ENCODE measurements around the gene PHAF1.

PHAF1 gene

DNA sequence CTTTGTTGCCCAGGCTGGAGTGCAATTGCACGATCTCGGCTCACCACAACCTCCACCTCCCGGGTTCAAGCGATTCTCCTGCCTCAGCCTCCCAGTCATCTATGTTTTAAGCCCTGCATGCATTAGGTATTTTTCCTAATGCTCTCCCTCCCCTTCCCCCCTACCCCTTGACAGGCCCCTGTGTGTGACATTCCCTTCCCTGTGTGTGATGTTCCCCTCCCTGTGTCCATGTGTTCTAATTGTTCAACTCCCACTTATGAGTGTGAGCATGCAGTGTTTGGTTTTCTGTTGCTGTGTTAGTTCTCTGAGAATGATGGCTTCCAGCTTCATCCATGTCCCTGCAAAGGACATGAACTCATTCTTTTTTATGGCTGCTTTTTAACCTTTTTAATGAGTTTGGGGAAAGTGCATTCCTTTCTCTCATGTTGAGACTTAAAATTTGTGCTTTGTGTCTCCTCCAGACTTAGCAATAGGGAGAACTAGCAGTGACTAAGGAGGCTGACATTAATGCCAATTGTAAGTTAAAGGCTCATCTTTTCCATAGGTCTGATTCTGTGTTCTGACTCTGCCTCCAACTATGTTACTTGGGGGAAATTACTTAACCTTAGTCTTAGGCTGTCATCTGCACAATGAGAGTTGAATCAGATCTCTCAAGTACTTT, 17.7 kb upstream of the PHAF1 start:
- FAIRE-seq, result no peak
- TF ChIP-seq, protein P1, sequence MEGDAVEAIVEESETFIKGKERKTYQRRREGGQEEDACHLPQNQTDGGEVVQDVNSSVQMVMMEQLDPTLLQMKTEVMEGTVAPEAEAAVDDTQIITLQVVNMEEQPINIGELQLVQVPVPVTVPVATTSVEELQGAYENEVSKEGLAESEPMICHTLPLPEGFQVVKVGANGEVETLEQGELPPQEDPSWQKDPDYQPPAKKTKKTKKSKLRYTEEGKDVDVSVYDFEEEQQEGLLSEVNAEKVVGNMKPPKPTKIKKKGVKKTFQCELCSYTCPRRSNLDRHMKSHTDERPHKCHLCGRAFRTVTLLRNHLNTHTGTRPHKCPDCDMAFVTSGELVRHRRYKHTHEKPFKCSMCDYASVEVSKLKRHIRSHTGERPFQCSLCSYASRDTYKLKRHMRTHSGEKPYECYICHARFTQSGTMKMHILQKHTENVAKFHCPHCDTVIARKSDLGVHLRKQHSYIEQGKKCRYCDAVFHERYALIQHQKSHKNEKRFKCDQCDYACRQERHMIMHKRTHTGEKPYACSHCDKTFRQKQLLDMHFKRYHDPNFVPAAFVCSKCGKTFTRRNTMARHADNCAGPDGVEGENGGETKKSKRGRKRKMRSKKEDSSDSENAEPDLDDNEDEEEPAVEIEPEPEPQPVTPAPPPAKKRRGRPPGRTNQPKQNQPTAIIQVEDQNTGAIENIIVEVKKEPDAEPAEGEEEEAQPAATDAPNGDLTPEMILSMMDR (IDR thresholded peaks at IDR 0.05; ENCODE audit: insufficient read depth, missing control alignments), result no peak
- DNase-seq (ENCODE audit: insufficient read length, low spot score), result no peak

DNA sequence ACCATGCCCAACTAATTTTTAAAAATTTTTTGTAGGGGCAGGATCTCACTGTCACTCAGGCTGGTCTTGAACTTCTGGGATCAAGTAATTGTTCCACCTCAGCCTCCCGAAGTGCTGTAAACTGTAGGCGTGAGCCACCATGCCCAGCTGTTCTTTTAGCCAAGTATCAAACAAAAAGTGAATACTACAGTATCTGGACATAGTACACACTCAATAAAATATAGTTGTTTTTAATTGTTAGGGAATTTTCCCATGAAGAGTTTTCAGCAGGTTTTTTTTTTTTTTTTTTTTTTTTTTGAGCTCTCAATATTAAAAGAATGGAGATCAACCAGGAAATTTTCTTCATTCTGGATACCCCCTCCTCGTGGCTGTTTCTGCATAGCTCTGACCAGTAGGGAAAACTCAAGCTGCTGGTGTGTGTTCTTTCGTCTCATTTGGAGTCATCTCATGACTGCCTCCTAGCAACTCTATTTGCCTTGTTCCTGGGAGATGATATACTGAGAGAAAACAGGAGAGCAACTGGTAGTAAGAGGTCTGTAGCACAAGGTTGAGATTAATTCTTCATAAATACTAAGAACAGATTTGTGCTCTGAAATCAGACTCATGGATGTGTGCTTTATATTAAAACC, 16.5 kb upstream of the PHAF1 start:
- TF ChIP-seq, protein P1 (IDR thresholded peaks at IDR 0.05; ENCODE audit: insufficient read depth, missing control alignments), result no peak
- FAIRE-seq (no peak), DNase-seq (ENCODE audit: insufficient read length, low spot score) (no peak)

DNA sequence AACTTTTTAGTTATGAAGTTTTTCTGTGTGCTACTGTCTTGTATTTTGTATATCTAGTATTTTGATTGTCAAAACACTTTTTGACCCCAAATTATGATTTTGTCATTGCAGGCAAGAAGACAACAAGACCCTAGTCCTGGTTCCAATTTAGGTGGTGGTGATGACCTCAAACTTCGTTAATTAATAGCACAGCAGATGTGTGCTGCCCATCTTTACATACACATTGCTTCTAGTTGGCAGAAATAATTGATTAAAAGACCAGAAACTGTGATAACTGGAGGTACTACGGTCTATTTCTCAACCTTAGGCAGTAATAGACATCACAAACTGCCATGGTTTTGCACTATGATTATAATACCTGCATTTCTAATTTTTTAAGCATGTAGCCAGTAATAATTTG, 11.1 kb upstream of the PHAF1 start:
- FAIRE-seq (no peak), DNase-seq (ENCODE audit: insufficient read length, low spot score) (no peak)
- TF ChIP-seq, protein P1 (IDR thresholded peaks at IDR 0.05; ENCODE audit: insufficient read depth, missing control alignments), result no peak

DNA sequence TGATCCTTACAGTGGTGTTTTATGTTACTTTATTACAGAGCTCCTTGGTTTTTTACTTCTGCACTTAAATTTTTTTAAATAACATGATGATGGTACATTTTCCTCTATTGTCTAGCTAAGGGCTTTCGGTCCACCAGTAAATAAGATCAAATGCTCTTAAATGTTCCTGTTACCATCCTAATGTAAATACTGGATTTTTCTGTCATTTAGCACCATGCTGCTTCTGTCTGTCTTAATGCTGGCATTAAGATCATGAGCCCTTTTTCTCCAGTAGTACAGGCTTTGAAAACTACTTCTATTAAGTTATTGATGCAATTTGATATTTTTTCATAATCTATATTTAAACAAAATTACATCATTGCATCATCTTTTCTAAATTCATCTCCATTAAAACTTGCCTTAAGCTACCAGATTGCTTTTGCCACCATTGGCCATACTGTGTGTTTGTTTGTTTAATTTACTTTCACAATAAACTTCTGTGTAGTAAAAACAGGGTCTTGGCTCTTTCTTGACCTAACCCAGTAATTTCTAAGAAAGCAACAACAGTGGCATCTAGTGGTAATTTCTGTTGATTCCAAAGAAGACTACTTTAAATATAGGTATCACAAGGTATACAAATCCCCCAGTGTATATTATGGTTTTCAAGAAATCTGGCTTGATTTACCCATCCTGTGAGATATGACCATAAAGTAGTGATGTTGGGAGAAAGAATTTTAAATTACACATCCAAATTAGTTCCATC, 9.0 kb upstream of the PHAF1 start:
- TF ChIP-seq, protein P1 (IDR thresholded peaks at IDR 0.05; ENCODE audit: insufficient read depth, missing control alignments), result peak; percentile 48
- FAIRE-seq (no peak), DNase-seq (ENCODE audit: insufficient read length, low spot score) (no peak)

DNA sequence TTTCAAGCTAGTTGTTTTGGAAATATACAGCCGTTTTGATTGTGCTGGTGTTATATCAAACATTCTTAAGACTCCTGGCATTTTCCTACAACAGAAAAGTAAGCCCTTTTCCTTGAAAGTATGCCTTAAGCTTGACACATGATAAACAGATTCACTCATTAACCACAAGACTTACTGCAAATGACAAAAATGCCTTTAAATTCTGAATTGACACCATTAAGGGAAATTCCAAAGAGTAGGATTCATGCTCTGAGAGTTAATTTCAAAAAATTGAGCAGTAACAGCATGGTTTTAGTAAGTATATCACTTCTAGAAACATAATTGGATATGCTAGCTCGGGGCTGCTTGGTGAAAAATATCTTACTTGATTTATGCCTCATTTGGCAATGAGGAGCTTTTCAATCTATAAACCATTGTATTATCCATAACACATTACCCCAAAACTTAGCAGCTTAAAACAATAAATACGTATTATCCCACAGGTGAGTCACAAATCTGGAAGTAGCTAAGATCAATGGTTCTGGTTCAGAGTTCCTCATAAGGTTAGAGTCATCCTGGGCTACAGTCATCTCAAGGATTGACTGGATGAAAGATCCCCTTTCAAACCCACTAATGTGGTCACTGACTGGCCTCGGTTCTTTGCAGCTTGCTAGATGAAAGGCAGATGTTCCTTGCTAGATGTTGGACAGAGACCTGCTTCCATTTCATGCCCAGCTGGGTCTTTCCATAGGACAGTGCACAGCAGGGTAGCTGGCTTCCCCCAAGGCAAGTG, 8.2 kb upstream of the PHAF1 start:
- TF ChIP-seq, protein P1 (IDR thresholded peaks at IDR 0.05; ENCODE audit: insufficient read depth, missing control alignments), result no peak
- no peak for DNase-seq (ENCODE audit: insufficient read length, low spot score)
- FAIRE-seq, result no peak

DNA sequence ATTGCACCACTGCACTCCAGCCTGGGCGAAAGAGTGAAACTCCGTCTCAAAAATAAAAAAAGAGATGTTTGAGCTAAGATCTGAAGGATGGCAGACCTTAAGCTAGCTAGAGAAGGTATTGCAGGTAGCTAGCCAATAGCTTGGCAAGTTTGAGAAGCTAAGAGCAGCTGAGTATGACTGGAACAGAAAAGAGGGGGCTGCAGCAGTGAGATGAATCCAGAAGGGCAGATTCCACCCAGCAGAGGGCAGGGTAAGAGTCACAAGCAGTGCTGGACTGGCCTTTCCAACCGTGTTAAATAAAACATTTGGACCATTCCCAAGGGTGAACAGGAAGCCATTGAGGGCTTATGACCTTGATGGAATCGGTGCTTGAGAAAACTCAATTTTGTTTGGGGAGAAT, 5.7 kb upstream of the PHAF1 start:
- no peak for DNase-seq (ENCODE audit: insufficient read length, low spot score)
- no peak for FAIRE-seq
- TF ChIP-seq, protein P1 (IDR thresholded peaks at IDR 0.05; ENCODE audit: insufficient read depth, missing control alignments), result peak; percentile 37
